Neural progenitor cell (in vitro differentiated cells): ENCODE data around the gene C6orf120. TPM values are rescaled to one million over a fixed set of nuclear protein-coding genes. Genes with fewer than 3 reads are reported as not detected.
A peak's percentile ranks its signal among the peaks of the same experiment; 100 is the strongest.

Experiments
- DNase-seq: peaks from one replicate; pipeline ENCODE4 v3.0.0-alpha.2; 2016; ENCODE audit warnings: low spot score
- H2AFZ ChIP-seq: fragments of 200-600 bp; sonication (generic); replicated peaks from 2 replicates; pipeline ENCODE4 v1.6.1; 2016; ENCODE audit warnings: antibody characterized with exemption
- H3F3A ChIP-seq: fragments of 200-600 bp; sonication (generic); 2 replicates; pipeline ENCODE4 v1.6.1; 2016; ENCODE audit warnings: antibody characterized with exemption, low read depth
- H3K27ac ChIP-seq: fragments of 200-600 bp; sonication (generic); 2 replicates; pipeline ENCODE4 v1.5.1; 2016; ENCODE audit warnings: mild to moderate bottlenecking
- H3K27me3 ChIP-seq: fragments of 200-600 bp; sonication (generic); 2 replicates; pipeline ENCODE4 v1.6.1; 2016; ENCODE audit warnings: mild to moderate bottlenecking, moderate library complexity
- H3K36me3 ChIP-seq: fragments of 200-600 bp; sonication (generic); 2 replicates; pipeline ENCODE4 v1.5.1; 2016
- H3K4me1 ChIP-seq: fragments of 200-600 bp; sonication (generic); 2 replicates; pipeline ENCODE4 v1.6.1; 2016; ENCODE audit warnings: mixed run types
- H3K4me2 ChIP-seq: fragments of 200-600 bp; sonication (generic); 2 replicates; pipeline ENCODE4 v1.6.1; 2016
- H3K4me3 ChIP-seq: fragments of 200-600 bp; sonication (generic); 2 replicates; pipeline ENCODE4 v1.5.1; 2016
- H3K79me2 ChIP-seq: fragments of 200-600 bp; sonication (generic); 2 replicates; pipeline ENCODE4 v1.6.1; 2016; ENCODE audit warnings: low read depth
- H3K9ac ChIP-seq: fragments of 200-600 bp; sonication (generic); 2 replicates; pipeline ENCODE4 v1.6.1; 2016
- H3K9me3 ChIP-seq: fragments of 200-600 bp; sonication (generic); 2 replicates; pipeline ENCODE4 v1.5.1; 2016; ENCODE audit warnings: low read depth
- H4K20me1 ChIP-seq: fragments of 200-600 bp; sonication (generic); 2 replicates; pipeline ENCODE4 v1.6.1; 2016; ENCODE audit warnings: low read depth
- H3K27ac Mint-ChIP-seq: 3 replicates; pipeline ENCODE4 v1.8.0; 2021; ENCODE audit warnings: mixed read lengths
- H3K27me3 Mint-ChIP-seq: 2 replicates; pipeline ENCODE4 v1.8.0; 2022; ENCODE audit warnings: low read depth, mild to moderate bottlenecking, inconsistent platforms, moderate library complexity, mixed read lengths; ENCODE audit not compliant: insufficient read depth
- H3K36me3 Mint-ChIP-seq: 3 replicates; pipeline ENCODE4 v1.8.0; 2021; ENCODE audit warnings: mixed read lengths
- H3K4me1 Mint-ChIP-seq: 3 replicates; pipeline ENCODE4 v1.8.0; 2021; ENCODE audit warnings: mixed read lengths
- H3K4me3 Mint-ChIP-seq: 3 replicates; pipeline ENCODE4 v1.8.0; 2021; ENCODE audit warnings: mild to moderate bottlenecking, moderate library complexity, mixed read lengths
- H3K9me3 Mint-ChIP-seq: 3 replicates; pipeline ENCODE4 v1.8.0; 2020; ENCODE audit warnings: mixed read lengths
- EZH2 ChIP-seq: fragments of 200-600 bp; sonication (generic); IDR thresholded peaks from 2 replicates; pipeline ENCODE4 v1.6.1; 2017; ENCODE audit warnings: antibody characterized with exemption, mild to moderate bottlenecking, moderate library complexity
- EZH2phosphoT487 ChIP-seq: fragments of 200-600 bp; sonication (generic); IDR thresholded peaks from 2 replicates; pipeline ENCODE4 v1.6.1; 2017; ENCODE audit warnings: antibody characterized with exemption
- total RNA-seq: library from RNA; depleted of rRNA; stranded (reverse); fragments of >200 nt; gene quantifications from 2 replicates; pipeline ENCODE4 v1.2.3, GENCODE V29; 2015; ENCODE audit warnings: low replicate concordance
- TF ChIP-seq, protein P1 (sequence below): fragments of 200-600 bp; sonication (generic); IDR thresholded peaks from 2 replicates; pipeline ENCODE4 v1.5.1; 2017; ENCODE audit warnings: antibody characterized with exemption, mild to moderate bottlenecking

C6orf120 gene
- total RNA-seq, 1 donor from 2014 or later, result 38.8 TPM

DNA sequence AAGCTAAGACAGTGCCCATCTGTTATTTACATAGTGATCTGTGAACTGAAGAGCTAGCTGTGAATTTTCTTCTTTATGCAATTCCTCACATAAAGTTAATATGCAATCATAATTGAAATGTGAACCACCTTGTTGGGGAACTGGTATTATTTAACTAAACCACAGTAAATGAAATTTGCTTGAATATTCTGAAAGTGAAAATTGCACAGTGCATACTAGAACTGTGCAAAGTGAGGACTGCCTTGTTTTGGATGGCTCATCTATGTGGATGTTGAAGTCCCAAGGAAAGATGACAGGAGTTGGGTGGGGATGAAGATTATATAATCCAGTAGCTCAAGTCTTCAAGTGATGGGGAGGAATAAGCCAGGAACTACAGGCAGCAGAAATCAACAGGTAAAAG is 28.0 kb downstream of the C6orf120 start:
- H3K27me3 Mint-ChIP-seq, result peaks cover 8% of the 10 kb centered on the region
- no peaks in the 10 kb centered on the region for H3K36me3 Mint-ChIP-seq
- peaks cover 20% of the 10 kb centered on the region for H3K4me1 Mint-ChIP-seq
- Histone ChIP-seq H3K4me2 (no peak overlapping the region), H4K20me1 (peaks cover 8% of the 10 kb centered on the region), H3K9me3 (no peaks in the 10 kb centered on the region), H3K4me1 (peaks cover 11% of the 10 kb centered on the region), H3F3A (peaks cover 15% of the 10 kb centered on the region), H2AFZ (no peak overlapping the region), H3K36me3 (no peaks in the 10 kb centered on the region), H3K9ac (no peak overlapping the region), H3K27ac (no peak overlapping the region), H3K27me3 (no peaks in the 10 kb centered on the region), H3K4me3 (no peak overlapping the region), H3K79me2 (peaks cover 16% of the 10 kb centered on the region)
- TF ChIP-seq EZH2phosphoT487, result no peak
- TF ChIP-seq, protein P1, sequence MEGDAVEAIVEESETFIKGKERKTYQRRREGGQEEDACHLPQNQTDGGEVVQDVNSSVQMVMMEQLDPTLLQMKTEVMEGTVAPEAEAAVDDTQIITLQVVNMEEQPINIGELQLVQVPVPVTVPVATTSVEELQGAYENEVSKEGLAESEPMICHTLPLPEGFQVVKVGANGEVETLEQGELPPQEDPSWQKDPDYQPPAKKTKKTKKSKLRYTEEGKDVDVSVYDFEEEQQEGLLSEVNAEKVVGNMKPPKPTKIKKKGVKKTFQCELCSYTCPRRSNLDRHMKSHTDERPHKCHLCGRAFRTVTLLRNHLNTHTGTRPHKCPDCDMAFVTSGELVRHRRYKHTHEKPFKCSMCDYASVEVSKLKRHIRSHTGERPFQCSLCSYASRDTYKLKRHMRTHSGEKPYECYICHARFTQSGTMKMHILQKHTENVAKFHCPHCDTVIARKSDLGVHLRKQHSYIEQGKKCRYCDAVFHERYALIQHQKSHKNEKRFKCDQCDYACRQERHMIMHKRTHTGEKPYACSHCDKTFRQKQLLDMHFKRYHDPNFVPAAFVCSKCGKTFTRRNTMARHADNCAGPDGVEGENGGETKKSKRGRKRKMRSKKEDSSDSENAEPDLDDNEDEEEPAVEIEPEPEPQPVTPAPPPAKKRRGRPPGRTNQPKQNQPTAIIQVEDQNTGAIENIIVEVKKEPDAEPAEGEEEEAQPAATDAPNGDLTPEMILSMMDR, result no peak
- TF ChIP-seq EZH2, result no peak
- H3K9me3 Mint-ChIP-seq, result peaks cover 5% of the 10 kb centered on the region
- no peak for DNase-seq
- no peak overlapping the region for H3K27ac Mint-ChIP-seq
- H3K4me3 Mint-ChIP-seq, result no peak overlapping the region

DNA sequence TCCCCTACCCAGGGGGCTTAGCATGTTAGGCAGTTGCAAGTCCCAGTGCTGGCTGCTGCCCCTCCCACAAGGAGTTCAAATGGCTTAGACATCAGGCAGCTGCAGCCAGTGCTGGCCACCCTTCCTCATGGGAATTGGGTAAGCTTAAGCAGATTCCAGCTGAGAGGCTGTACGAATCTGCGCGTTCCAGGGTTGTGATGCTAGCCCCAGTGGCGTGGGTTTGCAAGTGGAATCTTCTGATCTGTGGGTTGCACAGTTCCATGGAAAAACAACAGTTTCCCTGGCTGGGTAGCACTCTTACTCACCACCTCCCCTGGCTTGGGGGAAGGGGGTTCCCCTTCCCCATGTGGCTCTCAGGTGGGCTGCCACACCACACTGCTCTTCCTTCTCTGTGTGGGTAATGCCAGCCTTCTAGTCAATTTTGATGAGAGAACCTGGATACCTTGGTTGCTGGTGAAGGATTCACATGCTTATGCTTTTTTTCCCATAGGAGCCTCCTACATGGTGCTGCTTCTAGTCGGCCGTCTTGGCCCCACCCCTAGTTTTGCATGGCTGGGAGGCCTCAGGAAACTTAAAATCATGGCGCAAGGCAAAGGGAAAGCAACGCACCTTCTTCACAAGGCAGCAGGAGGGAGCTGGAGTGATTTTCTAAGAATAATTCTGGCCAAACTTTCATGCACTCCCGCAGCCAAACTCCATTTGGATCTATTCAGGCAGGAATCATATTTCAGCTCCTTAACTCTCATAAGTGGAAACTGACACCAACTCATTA is 36.5 kb downstream of the C6orf120 start:
- Mint-ChIP-seq H3K36me3 (no peaks in the 10 kb centered on the region), H3K4me1 (peaks cover 3% of the 10 kb centered on the region), H3K9me3 (peaks cover 3% of the 10 kb centered on the region), H3K27ac (no peak overlapping the region), H3K27me3 (peaks cover 3% of the 10 kb centered on the region), H3K4me3 (no peak overlapping the region)
- DNase-seq, result no peak
- Histone ChIP-seq H3K79me2 (no peaks in the 10 kb centered on the region), H3K9ac (no peak overlapping the region), H4K20me1 (no peaks in the 10 kb centered on the region), H3F3A (no peaks in the 10 kb centered on the region), H3K4me2 (no peak overlapping the region), H3K27me3 (no peaks in the 10 kb centered on the region), H3K4me3 (no peak overlapping the region), H3K9me3 (no peaks in the 10 kb centered on the region), H2AFZ (peak overlapping the region; percentile 34), H3K36me3 (no peaks in the 10 kb centered on the region), H3K4me1 (no peaks in the 10 kb centered on the region), H3K27ac (no peak overlapping the region)
- no peak for TF ChIP-seq EZH2phosphoT487
- TF ChIP-seq EZH2, result no peak
- TF ChIP-seq, protein P1, result no peak

DNA sequence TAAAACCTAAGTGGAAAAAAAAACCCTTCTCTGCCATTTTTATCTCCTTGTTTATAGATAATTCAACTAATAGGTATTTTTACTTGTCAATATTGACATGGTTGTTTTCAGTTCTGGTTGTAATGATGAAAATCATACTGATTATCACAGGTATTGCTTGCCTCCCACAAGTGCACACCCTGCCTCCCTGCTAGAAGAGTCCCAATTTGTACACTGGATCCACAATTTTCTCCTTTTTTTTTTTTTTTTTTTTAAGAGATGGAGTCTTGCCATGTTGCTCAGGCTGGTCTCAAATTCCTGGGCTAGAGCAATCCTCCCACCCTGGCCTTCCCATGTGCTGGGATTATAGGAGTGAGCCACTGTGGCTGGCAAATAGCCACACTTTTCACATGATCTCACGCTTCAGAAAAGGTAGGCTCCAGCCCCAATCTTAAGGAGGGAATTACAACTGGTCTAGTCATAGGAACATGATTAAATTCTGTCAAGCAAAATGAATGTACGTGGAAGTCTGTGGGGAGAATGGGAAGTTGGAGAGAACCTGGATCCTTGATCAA is 37.1 kb downstream of the C6orf120 start:
- peaks cover 3% of the 10 kb centered on the region for H3K4me1 Mint-ChIP-seq
- Histone ChIP-seq H2AFZ (no peak overlapping the region), H3K27ac (no peak overlapping the region), H3K79me2 (no peaks in the 10 kb centered on the region), H3K27me3 (no peaks in the 10 kb centered on the region), H3K36me3 (no peaks in the 10 kb centered on the region), H3K9ac (no peak overlapping the region), H3K4me1 (no peaks in the 10 kb centered on the region), H3K4me2 (no peak overlapping the region), H4K20me1 (no peaks in the 10 kb centered on the region), H3K9me3 (no peaks in the 10 kb centered on the region), H3F3A (no peaks in the 10 kb centered on the region), H3K4me3 (no peak overlapping the region)
- TF ChIP-seq, protein P1, result no peak
- TF ChIP-seq EZH2, result no peak
- no peak for TF ChIP-seq EZH2phosphoT487
- DNase-seq, result no peak
- peaks cover 3% of the 10 kb centered on the region for H3K27me3 Mint-ChIP-seq
- no peaks in the 10 kb centered on the region for H3K9me3 Mint-ChIP-seq
- H3K36me3 Mint-ChIP-seq, result no peaks in the 10 kb centered on the region
- H3K4me3 Mint-ChIP-seq, result no peak overlapping the region
- H3K27ac Mint-ChIP-seq, result no peak overlapping the region
